PC-9 (cell line): Measurements from ENCODE around the gene LDHA. TPM values are rescaled to one million over a fixed set of nuclear protein-coding genes. Genes with fewer than 3 reads are reported as not detected.

Experiments used
- BruUV-seq: library from RNA; stranded (reverse); fragments of 400-500 nt; replicated peaks from 2 replicates; lab custom pipeline; 2021; lab: Mats Ljungman, UMichigan
- CTCF ChIA-PET: fragments of 300-600 bp; sonication (Branson Sonifier 250); formaldehyde crosslinking; loops from one replicate; lab custom pipeline; 2022; ENCODE audit warnings: antibody characterized with exemption; lab: Charles Lee
- POLR2A ChIA-PET: fragments of 300-600 bp; sonication (Branson Sonifier 250); formaldehyde crosslinking; loops from one replicate; lab custom pipeline; 2022; ENCODE audit warnings: antibody characterized with exemption; ENCODE audit not compliant: unreplicated experiment; lab: Charles Lee
- DNase-seq, 2 experiments: peaks; one replicate each; pipeline versions ENCODE4 v3.0.0 to v3.0.0-alpha.2; 2015 to 2022; ENCODE audit warnings: mixed read lengths in 1 of 2
- H2AFZ ChIP-seq: fragments of 200-600 bp; sonication (generic); 2 replicates; pipeline ENCODE4 v1.8.1; 2017; ENCODE audit warnings: antibody characterized with exemption
- H3F3A ChIP-seq: fragments of 200-600 bp; sonication (generic); 2 replicates; pipeline ENCODE4 v1.8.1; 2017; ENCODE audit warnings: antibody characterized with exemption, mild to moderate bottlenecking, low read depth; ENCODE audit not compliant: insufficient read depth
- H3K27ac ChIP-seq: fragments of 200-600 bp; sonication (generic); 2 replicates; pipeline ENCODE4 v1.6.1; 2016; ENCODE audit warnings: mixed run types
- H3K27me3 ChIP-seq: fragments of 200-600 bp; sonication (generic); 2 replicates; pipeline ENCODE4 v1.6.1; 2016; ENCODE audit warnings: low read depth, mixed run types; ENCODE audit not compliant: insufficient read depth
- H3K36me3 ChIP-seq: fragments of 200-600 bp; sonication (generic); 2 replicates; pipeline ENCODE4 v1.6.1; 2016; ENCODE audit warnings: low read depth, mixed run types
- H3K4me1 ChIP-seq: fragments of 200-600 bp; sonication (generic); replicated peaks from 2 replicates; pipeline ENCODE4 v1.6.1; 2016; ENCODE audit warnings: mixed run types; ENCODE audit not compliant: insufficient read depth
- H3K4me2 ChIP-seq: fragments of 200-600 bp; sonication (generic); 2 replicates; pipeline ENCODE4 v1.6.1; 2017; ENCODE audit warnings: mixed run types
- H3K4me3 ChIP-seq: fragments of 200-600 bp; sonication (generic); 2 replicates; pipeline ENCODE4 v1.6.1; 2016; ENCODE audit warnings: mixed run types
- H3K79me2 ChIP-seq: fragments of 200-600 bp; sonication (generic); 2 replicates; pipeline ENCODE4 v1.6.1; 2017; ENCODE audit warnings: low read depth, mixed run types
- H3K9me2 ChIP-seq: fragments of 200-600 bp; sonication (generic); 2 replicates; pipeline ENCODE4 v1.8.1; 2017; ENCODE audit warnings: mild to moderate bottlenecking; ENCODE audit not compliant: insufficient read depth
- H3K9me3 ChIP-seq: fragments of 200-600 bp; sonication (generic); 2 replicates; pipeline ENCODE4 v1.8.1; 2016; ENCODE audit warnings: low read depth; ENCODE audit not compliant: insufficient read depth
- H4K20me1 ChIP-seq: fragments of 200-600 bp; sonication (generic); 2 replicates; pipeline ENCODE4 v1.8.1; 2017; ENCODE audit not compliant: insufficient read depth
- EZH2 ChIP-seq: fragments of 200-600 bp; sonication (generic); IDR thresholded peaks from 2 replicates; pipeline ENCODE4 v1.8.0; 2017; ENCODE audit warnings: antibody characterized with exemption, low read depth
- intact Hi-C: fragments of 100-400 bp; cut with micrococcal nuclease; formaldehyde crosslinking; loops from one replicate; pipeline ENCODE4 v1.10.0; 2022; ENCODE audit not compliant: unreplicated experiment
- total RNA-seq: library from RNA; stranded (reverse); gene quantifications from 2 replicates; pipeline ENCODE4 v1.2.3, GENCODE V29; 2021
- TF ChIP-seq, protein P1 (sequence below): fragments of 200-600 bp; sonication (generic); conservative IDR thresholded peaks from 2 replicates; pipeline ENCODE4 v1.6.1; 2017; ENCODE audit warnings: mixed run types, antibody characterized with exemption, mild to moderate bottlenecking, moderate library complexity

Gene LDHA
- total RNA-seq, 1 experiment from 2014 or later = 962 TPM

DNA sequence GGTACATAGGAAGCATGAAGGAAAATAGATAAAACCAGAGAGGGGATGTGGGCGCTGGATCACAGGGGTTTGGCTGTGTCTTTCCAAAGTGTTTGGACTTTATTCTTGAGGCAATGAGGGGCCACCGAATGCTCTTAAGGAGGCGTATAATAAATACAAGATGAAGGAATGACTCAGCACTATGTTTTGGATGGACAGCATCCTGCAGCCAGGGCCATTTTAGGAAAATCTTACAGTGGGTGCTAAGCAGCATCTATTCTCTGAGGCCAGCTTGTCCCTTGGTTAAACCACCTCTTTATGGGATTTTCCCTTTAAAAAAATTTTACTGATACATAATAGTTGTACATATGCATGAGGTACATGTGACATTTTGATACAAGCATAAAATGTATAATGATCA, 4.3 kb upstream of the LDHA start:
- no peak overlapping the region; the same call in 1 of the 2 replicates for H2AFZ ChIP-seq
- no TSS peak for BruUV-seq

DNA sequence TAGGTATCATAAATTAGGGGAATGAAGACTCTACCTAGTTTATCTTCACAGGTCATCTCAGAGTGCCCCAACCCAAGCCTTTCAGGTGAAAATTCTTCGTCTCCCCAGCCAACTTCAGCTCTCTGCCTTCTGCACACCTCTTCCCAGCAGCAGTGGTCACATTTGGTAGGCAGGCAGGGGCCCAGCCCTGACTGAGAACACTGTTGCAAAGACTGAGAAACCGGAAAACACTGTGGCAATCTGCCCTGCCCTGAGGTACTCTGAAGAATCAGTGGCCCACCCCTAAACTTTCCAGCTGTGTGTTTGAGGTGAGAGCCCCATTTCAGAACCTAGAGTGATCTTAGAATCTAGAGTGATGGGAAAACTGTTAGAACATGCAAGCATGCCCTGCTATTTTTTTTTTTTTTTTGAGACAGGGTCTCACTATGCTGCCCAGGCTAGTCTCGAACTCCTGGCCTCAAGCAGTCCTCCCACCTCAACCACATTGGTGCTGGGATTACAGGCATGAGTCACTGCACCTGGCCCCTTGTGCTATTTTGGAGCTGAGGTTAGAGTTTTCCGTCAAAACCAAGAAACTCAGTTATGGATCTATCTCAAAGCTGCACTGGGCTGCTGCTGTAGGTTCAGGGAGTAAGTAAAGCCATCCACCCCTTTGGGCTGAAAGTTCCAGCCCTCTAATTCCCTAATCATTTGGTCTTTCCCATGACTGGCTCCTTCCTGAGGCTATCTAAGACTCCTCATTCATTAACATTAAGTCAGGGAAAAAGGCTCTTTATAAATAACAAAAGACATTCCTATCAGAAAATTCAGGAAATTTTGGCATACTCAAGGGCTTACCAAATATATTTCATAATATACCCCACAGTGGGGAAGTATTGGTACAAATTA, 1.7 kb upstream of the LDHA start:
- peaks cover 29% of the 10 kb centered on the region for H3K4me1 ChIP-seq
- DNase-seq = no peak
- H3K36me3 ChIP-seq = peaks cover 15% of the 10 kb centered on the region
- no TSS peak for BruUV-seq
- ChIA-PET POLR2A (interaction anchor here (0.6 to 0.7 kb wide), 2 partner anchors 9 to 263 kb away, joined by 3 to 7 read pairs; no protein-coding TSS in a partner anchor), CTCF (interaction anchor here (0.5 to 0.6 kb wide), 2 partner anchors 9 to 30 kb away, joined by 3 to 4 read pairs; no protein-coding TSS in a partner anchor)
- no peak overlapping the region for H3K4me3 ChIP-seq
- H3K27ac ChIP-seq = peak overlapping the region; percentile 84
- H2AFZ ChIP-seq = no peak overlapping the region
- peaks cover 15% of the 10 kb centered on the region for H4K20me1 ChIP-seq
- no peaks in the 10 kb centered on the region for H3K9me3 ChIP-seq
- peaks cover 43% of the 10 kb centered on the region for H3F3A ChIP-seq
- H3K27me3 ChIP-seq = no peaks in the 10 kb centered on the region
- H3K4me2 ChIP-seq = peak overlapping the region; percentile 85; the same call in 1 of the 2 replicates
- intact Hi-C loops = loop anchor here (10.0 kb wide), 1 partner anchor 132 kb away; the partner anchor contains the start of gene TSG101
- TF ChIP-seq EZH2 = no peak
- TF ChIP-seq, protein P1, sequence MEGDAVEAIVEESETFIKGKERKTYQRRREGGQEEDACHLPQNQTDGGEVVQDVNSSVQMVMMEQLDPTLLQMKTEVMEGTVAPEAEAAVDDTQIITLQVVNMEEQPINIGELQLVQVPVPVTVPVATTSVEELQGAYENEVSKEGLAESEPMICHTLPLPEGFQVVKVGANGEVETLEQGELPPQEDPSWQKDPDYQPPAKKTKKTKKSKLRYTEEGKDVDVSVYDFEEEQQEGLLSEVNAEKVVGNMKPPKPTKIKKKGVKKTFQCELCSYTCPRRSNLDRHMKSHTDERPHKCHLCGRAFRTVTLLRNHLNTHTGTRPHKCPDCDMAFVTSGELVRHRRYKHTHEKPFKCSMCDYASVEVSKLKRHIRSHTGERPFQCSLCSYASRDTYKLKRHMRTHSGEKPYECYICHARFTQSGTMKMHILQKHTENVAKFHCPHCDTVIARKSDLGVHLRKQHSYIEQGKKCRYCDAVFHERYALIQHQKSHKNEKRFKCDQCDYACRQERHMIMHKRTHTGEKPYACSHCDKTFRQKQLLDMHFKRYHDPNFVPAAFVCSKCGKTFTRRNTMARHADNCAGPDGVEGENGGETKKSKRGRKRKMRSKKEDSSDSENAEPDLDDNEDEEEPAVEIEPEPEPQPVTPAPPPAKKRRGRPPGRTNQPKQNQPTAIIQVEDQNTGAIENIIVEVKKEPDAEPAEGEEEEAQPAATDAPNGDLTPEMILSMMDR = no peak
- no peaks in the 10 kb centered on the region for H3K9me2 ChIP-seq
- H3K79me2 ChIP-seq = peaks cover 51% of the 10 kb centered on the region

More for the DNA sequence above, 4.3 kb upstream of the LDHA start:
- H3K27me3 ChIP-seq = no peaks in the 10 kb centered on the region
- POLR2A ChIA-PET = no interaction called here
- no peak overlapping the region for H3K27ac ChIP-seq
- H3K79me2 ChIP-seq = peaks cover 29% of the 10 kb centered on the region
- DNase-seq = no peak
- H3F3A ChIP-seq = peaks cover 39% of the 10 kb centered on the region
- no peaks in the 10 kb centered on the region for H4K20me1 ChIP-seq
- H3K9me2 ChIP-seq = no peaks in the 10 kb centered on the region
- intact Hi-C loops = loop anchor here (10.0 kb wide), 1 partner anchor 135 kb away; the partner anchor contains the start of gene TSG101
- no peaks in the 10 kb centered on the region for H3K36me3 ChIP-seq
- no peak for TF ChIP-seq EZH2
- TF ChIP-seq, protein P1 = no peak
- no peak overlapping the region for H3K4me2 ChIP-seq
- no peak overlapping the region for H3K4me3 ChIP-seq
- CTCF ChIA-PET = no interaction called here
- no peaks in the 10 kb centered on the region for H3K9me3 ChIP-seq
- H3K4me1 ChIP-seq = peaks cover 31% of the 10 kb centered on the region

DNA sequence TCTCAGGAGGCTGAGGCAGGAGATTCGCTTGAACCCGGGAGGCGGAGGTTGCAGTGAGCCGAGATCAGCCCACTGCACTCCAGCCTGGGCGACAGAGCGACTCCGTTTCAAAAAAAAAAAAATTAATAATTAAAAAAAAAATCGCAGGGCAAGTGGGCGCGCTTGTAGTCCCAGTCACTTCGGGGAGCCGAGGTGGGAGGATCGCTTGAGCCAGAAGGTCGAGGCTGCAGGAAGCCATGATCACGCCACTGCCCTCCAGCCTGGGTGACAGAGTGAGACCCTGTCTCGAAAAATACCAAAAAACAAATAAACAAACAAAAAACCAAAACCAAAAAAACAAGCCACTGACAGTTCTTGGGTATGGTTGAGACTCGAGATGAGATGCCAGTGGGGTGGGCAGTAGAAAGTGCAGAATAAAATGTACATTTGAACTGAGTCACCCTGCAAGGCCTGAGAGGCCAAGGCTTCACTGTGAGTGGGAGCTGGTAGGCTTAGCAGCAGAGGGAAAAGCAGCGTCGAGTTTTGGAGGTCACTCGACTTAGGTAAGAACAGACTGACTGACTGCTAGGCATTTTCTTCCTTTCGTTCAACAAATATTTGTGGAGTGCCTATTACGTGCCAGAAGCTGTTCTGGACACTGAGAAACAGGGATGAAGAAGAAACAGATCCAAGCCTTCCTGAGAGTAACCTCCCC, 635 bp upstream of the LDHA start:
- H3K27me3 ChIP-seq = no peaks in the 10 kb centered on the region
- H3F3A ChIP-seq = peaks cover 53% of the 10 kb centered on the region
- H3K27ac ChIP-seq = peak overlapping the region; percentile 84
- no peak for TF ChIP-seq EZH2
- TF ChIP-seq, protein P1 = no peak
- CTCF ChIA-PET = interaction anchor here (0.6 kb wide), 1 partner anchor 10 kb away, joined by 4 read pairs; no protein-coding TSS in a partner anchor
- no peak for DNase-seq
- peaks cover 33% of the 10 kb centered on the region for H3K4me1 ChIP-seq
- no peaks in the 10 kb centered on the region for H3K9me2 ChIP-seq
- H3K4me3 ChIP-seq = peak overlapping the region; percentile 79
- BruUV-seq = TSS peak; percentile 79
- peaks cover 23% of the 10 kb centered on the region for H4K20me1 ChIP-seq
- POLR2A ChIA-PET = interaction anchor here (0.5 to 1.3 kb wide), 14 partner anchors 10 to 686 kb away, joined by 3 to 61 read pairs (median 4); no protein-coding TSS in a partner anchor
- intact Hi-C loops = loop anchor here (1.0 to 10.0 kb wide), 3 partner anchors 9 to 131 kb away; partner anchors contain the start of genes GTF2H1, HPS5 and TSG101
- peak overlapping the region; percentile 81 for H2AFZ ChIP-seq
- peaks cover 60% of the 10 kb centered on the region for H3K79me2 ChIP-seq
- peak overlapping the region; percentile 85 for H3K4me2 ChIP-seq
- peaks cover 21% of the 10 kb centered on the region for H3K36me3 ChIP-seq
- no peaks in the 10 kb centered on the region for H3K9me3 ChIP-seq
